Loucy (cell line): ENCODE measurements around the gene GOLM1.
"Not testable (repeated sequence)": the region's sequence is repeated elsewhere in the genome, so short reads cannot be mapped to it uniquely, and the experiment has no call there.

Source experiments
- EZH2phosphoT487 ChIP-seq: fragments of 200-600 bp; IDR thresholded peaks from 2 replicates; pipeline ENCODE4 v1.6.1; 2018; ENCODE audit warnings: antibody characterized with exemption, mild to moderate bottlenecking, moderate library complexity, borderline replicate concordance
- TF ChIP-seq, protein P1 (sequence below): fragments of 200-600 bp; sonication (generic); conservative IDR thresholded peaks from 2 replicates; pipeline ENCODE4 v1.5.1; 2014; ENCODE audit warnings: mild to moderate bottlenecking, antibody characterized with exemption, low read length

DNA sequence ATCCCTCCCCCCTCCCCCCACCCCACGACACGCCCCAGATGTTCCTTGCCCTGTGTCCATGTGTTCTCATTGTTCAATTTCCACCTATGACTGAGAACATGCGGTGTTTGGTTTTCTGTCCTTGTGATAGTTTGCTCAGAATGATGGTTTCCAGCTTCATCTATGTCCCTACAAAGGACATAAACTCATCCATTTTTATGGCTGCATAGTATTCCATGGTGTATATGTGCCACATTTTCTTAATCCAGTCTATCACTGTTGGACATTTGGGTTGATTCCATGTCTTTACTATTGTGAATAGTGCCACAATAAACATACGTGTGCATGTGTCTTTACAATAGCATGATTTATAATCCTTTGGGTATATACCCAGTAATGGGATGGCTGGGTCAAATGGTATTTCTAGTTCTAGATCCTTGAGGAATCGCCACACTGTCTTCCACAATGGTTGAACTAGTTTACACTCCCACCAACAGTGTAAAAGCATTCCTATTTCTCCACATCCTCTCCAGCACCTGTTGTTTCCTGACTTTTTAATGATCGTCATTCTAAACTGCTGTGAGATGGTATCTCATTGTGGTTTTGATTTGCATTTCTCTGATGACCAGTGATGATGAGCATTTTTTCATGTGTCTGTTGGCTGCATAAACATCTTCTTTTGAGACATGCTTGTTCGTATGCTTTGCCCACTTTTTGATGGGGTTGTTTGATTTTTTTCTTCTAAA is 51.2 kb downstream of the GOLM1 start:
- TF ChIP-seq, protein P1, sequence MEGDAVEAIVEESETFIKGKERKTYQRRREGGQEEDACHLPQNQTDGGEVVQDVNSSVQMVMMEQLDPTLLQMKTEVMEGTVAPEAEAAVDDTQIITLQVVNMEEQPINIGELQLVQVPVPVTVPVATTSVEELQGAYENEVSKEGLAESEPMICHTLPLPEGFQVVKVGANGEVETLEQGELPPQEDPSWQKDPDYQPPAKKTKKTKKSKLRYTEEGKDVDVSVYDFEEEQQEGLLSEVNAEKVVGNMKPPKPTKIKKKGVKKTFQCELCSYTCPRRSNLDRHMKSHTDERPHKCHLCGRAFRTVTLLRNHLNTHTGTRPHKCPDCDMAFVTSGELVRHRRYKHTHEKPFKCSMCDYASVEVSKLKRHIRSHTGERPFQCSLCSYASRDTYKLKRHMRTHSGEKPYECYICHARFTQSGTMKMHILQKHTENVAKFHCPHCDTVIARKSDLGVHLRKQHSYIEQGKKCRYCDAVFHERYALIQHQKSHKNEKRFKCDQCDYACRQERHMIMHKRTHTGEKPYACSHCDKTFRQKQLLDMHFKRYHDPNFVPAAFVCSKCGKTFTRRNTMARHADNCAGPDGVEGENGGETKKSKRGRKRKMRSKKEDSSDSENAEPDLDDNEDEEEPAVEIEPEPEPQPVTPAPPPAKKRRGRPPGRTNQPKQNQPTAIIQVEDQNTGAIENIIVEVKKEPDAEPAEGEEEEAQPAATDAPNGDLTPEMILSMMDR: not testable (repeated sequence)
- TF ChIP-seq EZH2phosphoT487: not testable (repeated sequence)
